Prostate gland (tissue), 2 donors: ENCODE data around the gene COIL.

Experiments
- CTCF ChIP-seq, 4 experiments: fragments of 200-600 bp in 2 of 4; fragments of 450-650 bp in 2 of 4; sonication (generic) in 2 of 4; IDR thresholded peaks; 1 replicate in 3 of 4; 2 replicates in 1 of 4; pipeline ENCODE4 v1.5.1; 2016 to 2019; ENCODE audit warnings: antibody characterized with exemption in 4 of 4, mild to moderate bottlenecking in 2 of 4, moderate library complexity in 2 of 4
- POLR2A ChIP-seq: fragments of 450-650 bp; IDR thresholded peaks from one replicate; pipeline ENCODE4 v1.6.1; 2016; ENCODE audit warnings: antibody characterized with exemption, mild to moderate bottlenecking
- POLR2AphosphoS5 ChIP-seq: sonication (generic); formaldehyde crosslinking; IDR thresholded peaks from one replicate; pipeline ENCODE4 v1.6.1; 2017; ENCODE audit warnings: antibody characterized with exemption

GRCh38 chr17:57006040-57006439 is 45.2 kb upstream of the COIL start:
- TF ChIP-seq POLR2A (no peak), CTCF (IDR thresholded peaks at IDR 0.05) (no peak), POLR2AphosphoS5 (no peak)
